GM19099 (cell line): Measurements from ENCODE around the gene TOMM6.
A peak's percentile ranks its signal among the peaks of the same experiment; 100 is the strongest.

Experiments
- POLR2A ChIP-seq: IDR thresholded peaks from 3 replicates; pipeline ENCODE4 v1.6.1; 2011; ENCODE audit warnings: low read depth; ENCODE audit not compliant: insufficient read length; ENCODE audit errors: extremely low read depth

TOMM6 gene

GRCh38 chr6:41787219-41787917 is at the start of gene TOMM6:
Gene TOMM6, plus strand, starts transcription at chr6:41787694. Its CDS starts 4 bp downstream, at chr6:41787698.
- peak; percentile 88 for TF ChIP-seq POLR2A

DNA sequence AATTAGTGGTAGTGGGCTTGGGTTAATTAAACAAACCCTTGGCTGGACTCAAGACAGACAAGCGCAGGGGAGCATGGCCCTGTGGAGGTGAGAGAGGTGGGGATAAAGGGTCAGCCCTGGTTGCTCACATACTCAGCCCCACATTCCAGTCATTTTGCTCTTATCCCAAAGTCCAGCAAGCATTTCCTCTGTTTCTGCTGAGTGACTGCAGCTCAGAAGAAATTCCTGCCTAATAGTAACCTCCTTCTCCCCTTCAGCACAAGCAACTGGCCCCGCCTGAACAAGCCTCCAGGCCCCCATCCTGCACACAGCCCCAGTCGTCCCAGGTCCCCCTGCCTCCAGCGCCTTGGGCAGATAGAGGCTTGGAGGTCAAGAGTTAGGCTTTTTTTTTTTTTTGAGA is 48.5 kb upstream of the TOMM6 start:
- no peak for TF ChIP-seq POLR2A

DNA sequence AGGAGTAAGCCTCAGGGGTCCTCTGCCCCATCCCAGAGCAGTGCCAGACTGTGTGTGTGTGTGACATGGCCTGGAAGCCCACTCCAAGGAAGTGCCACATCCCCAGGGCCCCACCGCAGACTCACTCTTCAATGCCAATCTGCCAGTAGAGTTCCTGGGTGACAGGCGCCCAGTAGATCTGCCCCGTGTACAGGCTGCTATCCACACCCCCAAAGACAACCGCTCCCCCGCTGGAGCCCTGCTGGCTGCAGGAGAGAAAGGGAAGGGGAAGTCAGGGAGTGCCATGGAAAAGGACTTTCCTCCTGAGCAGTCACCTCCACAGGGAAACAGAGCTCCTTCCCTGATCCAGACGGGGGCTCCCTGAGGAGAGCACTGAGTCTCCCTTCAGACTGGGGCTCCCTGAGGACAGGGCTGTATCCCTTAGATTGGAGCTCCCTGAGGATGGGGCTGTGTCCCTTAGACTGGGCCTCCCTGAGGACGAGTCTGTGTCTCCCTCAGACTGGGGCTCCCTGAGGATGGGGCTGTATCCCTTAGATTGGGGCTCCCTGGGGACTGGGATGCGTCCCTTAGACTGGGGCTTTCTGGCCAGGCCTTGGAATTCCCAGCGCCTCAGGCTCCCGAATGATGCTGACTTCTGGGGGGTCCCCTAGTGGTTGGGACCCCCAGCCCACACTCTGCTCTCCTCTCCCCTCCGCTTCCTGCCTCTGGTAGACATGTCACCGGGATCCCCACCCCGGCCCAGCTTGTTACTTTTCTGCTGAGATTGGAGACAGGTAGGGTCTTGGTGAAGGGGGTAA is 46.9 kb upstream of the TOMM6 start:
- TF ChIP-seq POLR2A: no peak

- TF ChIP-seq POLR2A: no peak
These were observed 45.6 kb upstream of the TOMM6 start for GRCh38 chr6:41741625-41742490.

GRCh38 chr6:41743406-41744235 is 43.9 kb upstream of the TOMM6 start:
- TF ChIP-seq POLR2A: no peak

GRCh38 chr6:41744236-41744787 is 43.2 kb upstream of the TOMM6 start:
- no peak for TF ChIP-seq POLR2A

GRCh38 chr6:41746107-41746506 is 41.4 kb upstream of the TOMM6 start:
- TF ChIP-seq POLR2A: no peak

- no peak for TF ChIP-seq POLR2A
These were observed 40.0 kb upstream of the TOMM6 start, which contains the start of gene PGC for GRCh38 chr6:41747256-41748101. Gene PGC, minus strand, starts transcription at chr6:41747397. Its CDS starts 63 bp downstream, at chr6:41747334.

DNA sequence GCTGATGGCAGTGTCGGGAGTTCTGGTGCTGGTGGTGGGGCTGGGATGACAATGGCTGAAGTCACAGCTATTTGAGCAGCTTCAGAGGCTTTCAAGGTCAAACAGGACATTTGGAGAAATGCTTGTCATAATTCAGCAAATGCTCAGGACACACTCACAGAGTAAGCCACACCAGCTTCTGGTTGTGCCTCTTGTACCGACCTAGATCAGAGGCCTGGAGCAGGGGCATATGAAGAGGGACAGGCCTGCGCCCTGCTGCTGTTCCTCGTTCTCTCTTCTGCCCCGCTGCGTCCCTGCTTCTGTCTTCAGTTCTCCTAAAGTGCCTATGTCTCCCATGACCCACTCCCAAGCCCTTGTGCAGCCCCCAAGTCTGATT is 39.4 kb upstream of the TOMM6 start:
- TF ChIP-seq POLR2A: no peak

- TF ChIP-seq POLR2A: no peak
These were observed 39.0 kb upstream of the TOMM6 start for GRCh38 chr6:41748542-41748941.

GRCh38 chr6:41750374-41750773 is 37.1 kb upstream of the TOMM6 start:
- TF ChIP-seq POLR2A: no peak

DNA sequence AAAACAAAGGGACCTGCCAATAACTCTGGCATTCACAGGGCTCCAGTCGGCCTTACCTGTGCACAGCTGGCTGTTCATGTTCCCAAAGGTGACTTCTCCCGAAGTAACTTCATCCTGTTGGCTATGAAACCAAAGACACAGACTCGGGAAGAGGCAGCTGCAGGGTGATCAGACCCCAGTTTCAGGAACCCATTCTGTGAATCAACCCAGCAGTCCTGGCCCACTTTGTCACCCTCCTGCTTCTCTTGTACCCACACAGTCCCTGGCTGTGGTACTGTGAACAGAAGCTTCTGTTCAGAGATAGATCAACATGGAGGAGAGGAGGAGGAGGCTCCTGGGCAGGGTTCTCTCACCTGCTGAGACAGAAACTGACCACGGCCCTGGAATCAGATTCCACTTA is 31.6 kb upstream of the TOMM6 start:
- no peak for TF ChIP-seq POLR2A

DNA sequence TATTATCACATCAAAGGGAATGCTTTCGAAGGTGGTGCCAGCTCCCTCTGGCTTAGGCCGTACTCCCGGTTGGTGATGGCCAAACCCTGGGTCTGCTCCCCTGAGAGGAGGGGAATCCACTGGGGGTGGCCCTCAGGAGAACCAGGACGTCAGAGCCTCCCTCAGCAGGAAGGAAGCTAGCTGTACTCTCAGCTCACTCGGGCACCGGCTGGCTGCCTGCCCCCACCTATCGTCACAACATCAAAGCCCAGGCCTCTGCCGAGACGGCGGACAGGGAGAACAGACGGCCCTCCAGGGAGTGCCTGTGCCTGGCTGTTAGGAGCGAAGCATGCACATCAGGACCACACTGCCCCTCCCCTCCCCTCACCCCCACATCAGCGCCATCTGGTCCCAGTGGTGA is 31.1 kb upstream of the TOMM6 start:
- no peak for TF ChIP-seq POLR2A
